ENCODE data around the gene CAMK4.

The CAMK4 gene

DNA sequence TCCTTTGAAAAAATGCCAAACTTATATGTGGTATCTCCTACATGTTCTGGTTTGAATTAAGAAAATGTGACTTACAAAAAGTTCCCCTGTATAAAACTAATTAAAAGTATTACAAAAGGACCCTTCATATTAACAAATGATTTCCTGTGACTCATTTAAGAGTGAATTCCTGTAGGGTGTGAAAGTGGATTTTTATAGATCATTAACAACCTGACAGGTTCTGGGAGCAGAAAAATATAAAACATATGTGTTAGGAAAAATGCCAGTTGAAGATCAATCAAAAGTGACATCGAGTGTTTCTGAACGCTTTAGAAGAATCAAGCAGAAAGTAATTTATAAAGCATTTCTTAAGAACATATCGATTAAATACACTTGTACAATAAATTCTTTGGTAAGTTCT, 35.5 kb downstream of the CAMK4 start:
- no peak overlapping the region for H3K4me3 ChIP-seq (ENCODE audit: control insufficient read depth, low read depth, low read length)
- DNase-seq (ENCODE audit: low read depth) = no peak
- TF ChIP-seq, protein P1, sequence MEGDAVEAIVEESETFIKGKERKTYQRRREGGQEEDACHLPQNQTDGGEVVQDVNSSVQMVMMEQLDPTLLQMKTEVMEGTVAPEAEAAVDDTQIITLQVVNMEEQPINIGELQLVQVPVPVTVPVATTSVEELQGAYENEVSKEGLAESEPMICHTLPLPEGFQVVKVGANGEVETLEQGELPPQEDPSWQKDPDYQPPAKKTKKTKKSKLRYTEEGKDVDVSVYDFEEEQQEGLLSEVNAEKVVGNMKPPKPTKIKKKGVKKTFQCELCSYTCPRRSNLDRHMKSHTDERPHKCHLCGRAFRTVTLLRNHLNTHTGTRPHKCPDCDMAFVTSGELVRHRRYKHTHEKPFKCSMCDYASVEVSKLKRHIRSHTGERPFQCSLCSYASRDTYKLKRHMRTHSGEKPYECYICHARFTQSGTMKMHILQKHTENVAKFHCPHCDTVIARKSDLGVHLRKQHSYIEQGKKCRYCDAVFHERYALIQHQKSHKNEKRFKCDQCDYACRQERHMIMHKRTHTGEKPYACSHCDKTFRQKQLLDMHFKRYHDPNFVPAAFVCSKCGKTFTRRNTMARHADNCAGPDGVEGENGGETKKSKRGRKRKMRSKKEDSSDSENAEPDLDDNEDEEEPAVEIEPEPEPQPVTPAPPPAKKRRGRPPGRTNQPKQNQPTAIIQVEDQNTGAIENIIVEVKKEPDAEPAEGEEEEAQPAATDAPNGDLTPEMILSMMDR (conservative IDR thresholded peaks at IDR 0.05; ENCODE audit: control insufficient read depth, insufficient read depth, low read depth, low read length) = no peak

DNA sequence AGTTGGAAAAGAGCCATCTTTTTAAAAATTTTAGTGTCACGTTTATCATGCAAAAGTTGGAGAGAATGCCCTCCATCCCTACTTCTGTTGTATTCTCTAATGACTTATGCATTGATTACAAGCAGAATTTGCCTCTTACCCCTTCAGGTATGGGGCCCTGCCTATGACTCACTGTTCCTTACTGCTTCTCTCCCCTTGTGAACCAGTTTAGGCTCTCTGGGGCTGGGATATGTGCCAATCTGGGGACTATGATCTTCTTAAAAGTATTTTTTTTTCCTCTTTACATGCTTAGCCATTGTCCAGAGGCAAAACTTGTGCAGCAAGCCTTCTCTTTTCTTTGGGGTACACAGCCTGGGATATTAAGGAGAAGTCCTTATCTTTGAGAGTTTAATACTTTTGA, 37.4 kb downstream of the CAMK4 start:
- TF ChIP-seq, protein P1 (conservative IDR thresholded peaks at IDR 0.05; ENCODE audit: control insufficient read depth, insufficient read depth, low read depth, low read length) = no peak
- DNase-seq (ENCODE audit: low read depth) = no peak

DNA sequence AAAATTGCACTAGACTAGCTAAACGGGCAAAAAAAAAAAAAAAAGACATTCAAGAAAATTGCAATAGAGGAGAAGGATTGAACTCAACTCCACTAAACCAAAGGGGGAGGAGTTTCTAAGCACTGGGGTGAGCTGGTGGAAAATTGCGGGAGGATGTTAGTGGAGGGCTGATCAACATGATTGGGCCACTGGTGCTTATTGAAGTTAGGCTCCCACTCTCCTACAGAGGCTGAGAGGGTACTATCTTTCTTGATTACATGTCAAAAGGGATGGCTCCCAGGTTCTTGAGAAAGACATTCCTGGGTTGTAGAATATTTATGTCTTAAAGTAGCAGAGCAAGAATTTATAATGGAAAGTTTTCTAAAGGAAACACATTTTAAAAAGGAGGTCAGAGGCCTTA, 38.0 kb downstream of the CAMK4 start:
- no peak overlapping the region for H3K4me3 ChIP-seq (ENCODE audit: control insufficient read depth, low read depth, low read length)
- TF ChIP-seq, protein P1 (conservative IDR thresholded peaks at IDR 0.05; ENCODE audit: control insufficient read depth, insufficient read depth, low read depth, low read length) = no peak
- no peak for DNase-seq (ENCODE audit: low read depth)

More for the DNA sequence above, 37.4 kb downstream of the CAMK4 start:
- H3K4me3 ChIP-seq (ENCODE audit: control insufficient read depth, low read depth, low read length) = no peak overlapping the region

DNA sequence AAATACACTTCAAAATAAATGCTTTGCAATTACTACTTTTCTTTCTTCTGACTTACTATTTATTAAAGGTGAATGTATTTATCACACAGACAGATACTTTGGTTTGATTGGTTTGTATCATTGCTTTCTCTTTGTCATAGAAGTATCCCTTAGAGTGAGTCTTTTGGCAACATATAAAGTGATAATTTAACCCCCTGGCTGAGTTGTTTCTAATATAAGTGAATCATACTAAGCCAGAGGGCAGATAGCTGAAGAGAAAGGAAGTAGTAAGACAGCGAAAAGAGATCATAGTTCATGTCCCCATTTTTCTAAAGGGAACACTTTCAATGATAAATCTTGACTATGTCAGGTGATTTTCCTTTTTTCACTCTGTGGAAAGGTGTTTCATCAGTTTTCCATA, 38.6 kb downstream of the CAMK4 start:
- DNase-seq (ENCODE audit: low read depth) = no peak

DNA sequence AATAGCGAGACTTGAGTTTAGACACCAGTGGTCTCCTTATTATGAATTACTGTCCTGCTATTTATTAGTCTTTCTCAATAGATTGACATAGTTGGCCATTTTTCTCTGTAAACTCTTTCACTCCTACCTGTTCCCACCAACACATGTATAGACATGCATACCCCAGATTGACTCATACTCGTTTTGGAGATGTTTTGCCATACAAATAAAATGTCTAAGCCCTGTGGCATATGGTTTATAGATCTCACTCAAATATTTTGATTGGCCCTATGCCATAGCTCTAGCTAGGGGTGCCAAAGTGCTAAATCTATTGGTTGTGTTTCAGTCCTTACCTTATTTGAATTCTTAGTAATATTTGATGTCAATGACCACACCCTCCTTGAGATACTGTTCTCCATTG, 42.3 kb downstream of the CAMK4 start:
- no peak overlapping the region for H3K4me3 ChIP-seq (ENCODE audit: control insufficient read depth, low read depth, low read length)
- TF ChIP-seq, protein P1 (conservative IDR thresholded peaks at IDR 0.05; ENCODE audit: control insufficient read depth, insufficient read depth, low read depth, low read length) = no peak
- no peak for DNase-seq (ENCODE audit: low read depth)

More for the DNA sequence above, 38.6 kb downstream of the CAMK4 start:
- TF ChIP-seq, protein P1 (conservative IDR thresholded peaks at IDR 0.05; ENCODE audit: control insufficient read depth, insufficient read depth, low read depth, low read length) = no peak
- no peak overlapping the region for H3K4me3 ChIP-seq (ENCODE audit: control insufficient read depth, low read depth, low read length)

DNA sequence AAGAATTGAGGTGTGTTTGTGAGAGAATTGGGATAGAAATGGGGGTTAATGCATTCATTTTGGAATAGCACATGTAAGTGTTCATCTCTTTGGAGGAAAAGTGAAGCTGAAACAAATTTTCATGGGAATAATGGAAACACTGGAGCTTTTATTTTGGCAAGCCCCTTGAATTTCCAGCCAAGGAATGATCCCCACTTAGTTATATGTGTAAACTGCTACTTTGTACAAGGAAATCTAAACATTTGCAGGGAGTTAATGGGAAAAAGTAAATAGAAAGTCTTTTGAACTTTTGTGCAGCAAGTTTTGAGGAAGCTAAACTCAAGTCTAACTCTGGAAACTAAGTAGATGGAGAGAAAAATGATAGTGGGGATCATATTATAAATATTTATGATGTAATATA, 44.1 kb downstream of the CAMK4 start:
- no peak for DNase-seq (ENCODE audit: low read depth)
- TF ChIP-seq, protein P1 (conservative IDR thresholded peaks at IDR 0.05; ENCODE audit: control insufficient read depth, insufficient read depth, low read depth, low read length) = no peak
- H3K4me3 ChIP-seq (ENCODE audit: control insufficient read depth, low read depth, low read length) = no peak overlapping the region

DNA sequence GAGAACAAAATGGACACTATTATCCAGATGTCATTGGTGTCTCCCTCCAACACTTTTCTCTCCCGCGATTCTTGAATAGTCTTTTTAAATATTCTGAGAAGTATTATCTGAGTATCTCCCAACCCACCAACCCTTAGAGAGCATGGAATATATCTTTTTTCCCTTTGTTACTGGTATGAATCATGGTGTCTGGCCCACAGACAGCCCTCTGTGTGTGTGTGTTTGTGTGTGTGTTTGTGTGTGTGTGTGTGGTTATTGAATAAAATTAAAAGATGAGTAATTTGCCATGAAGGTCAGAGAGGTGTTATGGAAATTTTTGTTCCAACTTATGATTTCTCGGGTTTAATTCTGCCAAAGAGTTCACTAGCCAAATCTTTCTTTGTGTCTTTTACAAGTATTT, 47.7 kb downstream of the CAMK4 start:
- peak; percentile 11 for DNase-seq (ENCODE audit: low read depth)
- TF ChIP-seq, protein P1 (conservative IDR thresholded peaks at IDR 0.05; ENCODE audit: control insufficient read depth, insufficient read depth, low read depth, low read length) = no peak
- H3K4me3 ChIP-seq (ENCODE audit: control insufficient read depth, low read depth, low read length) = no peak overlapping the region

Measured in fibroblast of mammary gland (primary cell).